Fibroblast of mammary gland (primary cell): Measurements from ENCODE around the gene MTNR1B.

Experiments
- DNase-seq: peaks from one replicate; pipeline ENCODE4 v3.0.0-alpha.2; 2010; ENCODE audit warnings: low read depth
- H3K4me3 ChIP-seq: 2 replicates; pipeline ENCODE4 v1.5.1; 2011; ENCODE audit warnings: low read depth, mild to moderate bottlenecking, low read length, moderate library complexity; ENCODE audit not compliant: control insufficient read depth
- TF ChIP-seq, protein P1 (sequence below): conservative IDR thresholded peaks from 2 replicates; pipeline ENCODE4 v1.5.1; 2011; ENCODE audit warnings: low read depth, low read length, inconsistent platforms; ENCODE audit not compliant: control insufficient read depth, insufficient read depth

Gene MTNR1B

DNA sequence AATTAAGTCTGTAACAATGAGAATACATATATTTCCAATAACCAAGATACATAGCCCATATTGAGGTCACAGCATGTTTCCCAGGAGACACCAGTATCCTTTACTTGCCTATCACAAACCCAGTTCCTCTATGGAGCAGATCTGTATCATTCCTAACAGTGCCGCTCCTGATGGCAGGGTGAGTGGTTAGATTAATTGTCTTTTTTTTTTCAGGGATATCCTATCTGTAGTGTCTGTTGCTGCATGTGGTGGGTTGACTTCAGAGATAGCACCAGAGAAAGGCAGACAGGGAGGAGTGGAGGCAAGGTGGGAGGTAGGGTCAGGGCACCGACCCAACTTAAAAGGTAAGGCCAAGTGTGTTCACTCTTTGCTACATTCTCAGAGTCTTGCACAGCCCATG lies 2.8 kb downstream of the MTNR1B start:
- TF ChIP-seq, protein P1, sequence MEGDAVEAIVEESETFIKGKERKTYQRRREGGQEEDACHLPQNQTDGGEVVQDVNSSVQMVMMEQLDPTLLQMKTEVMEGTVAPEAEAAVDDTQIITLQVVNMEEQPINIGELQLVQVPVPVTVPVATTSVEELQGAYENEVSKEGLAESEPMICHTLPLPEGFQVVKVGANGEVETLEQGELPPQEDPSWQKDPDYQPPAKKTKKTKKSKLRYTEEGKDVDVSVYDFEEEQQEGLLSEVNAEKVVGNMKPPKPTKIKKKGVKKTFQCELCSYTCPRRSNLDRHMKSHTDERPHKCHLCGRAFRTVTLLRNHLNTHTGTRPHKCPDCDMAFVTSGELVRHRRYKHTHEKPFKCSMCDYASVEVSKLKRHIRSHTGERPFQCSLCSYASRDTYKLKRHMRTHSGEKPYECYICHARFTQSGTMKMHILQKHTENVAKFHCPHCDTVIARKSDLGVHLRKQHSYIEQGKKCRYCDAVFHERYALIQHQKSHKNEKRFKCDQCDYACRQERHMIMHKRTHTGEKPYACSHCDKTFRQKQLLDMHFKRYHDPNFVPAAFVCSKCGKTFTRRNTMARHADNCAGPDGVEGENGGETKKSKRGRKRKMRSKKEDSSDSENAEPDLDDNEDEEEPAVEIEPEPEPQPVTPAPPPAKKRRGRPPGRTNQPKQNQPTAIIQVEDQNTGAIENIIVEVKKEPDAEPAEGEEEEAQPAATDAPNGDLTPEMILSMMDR, result no peak
- no peak for DNase-seq
- H3K4me3 ChIP-seq, result no peak overlapping the region

DNA sequence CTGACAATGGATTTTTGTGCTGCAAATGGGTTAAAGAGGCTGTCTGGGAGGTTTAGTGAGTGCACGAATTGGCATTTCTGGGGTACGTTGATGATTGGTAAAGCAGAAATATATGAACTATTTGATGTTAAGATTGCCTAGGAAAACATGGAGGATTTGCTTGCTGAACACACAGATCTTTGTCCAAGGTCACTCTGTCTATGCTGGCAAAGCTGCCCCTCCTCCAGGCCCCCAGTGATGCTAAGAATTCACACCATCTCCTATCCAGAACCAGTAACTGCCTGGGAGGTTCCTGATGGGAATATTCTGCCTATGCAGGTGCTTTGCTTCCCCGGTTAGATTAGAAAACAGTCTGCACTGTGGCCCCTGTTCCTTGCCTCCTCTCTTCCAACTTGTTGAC lies 5.8 kb downstream of the MTNR1B start:
- no peak overlapping the region for H3K4me3 ChIP-seq
- no peak for DNase-seq
- TF ChIP-seq, protein P1, result no peak

DNA sequence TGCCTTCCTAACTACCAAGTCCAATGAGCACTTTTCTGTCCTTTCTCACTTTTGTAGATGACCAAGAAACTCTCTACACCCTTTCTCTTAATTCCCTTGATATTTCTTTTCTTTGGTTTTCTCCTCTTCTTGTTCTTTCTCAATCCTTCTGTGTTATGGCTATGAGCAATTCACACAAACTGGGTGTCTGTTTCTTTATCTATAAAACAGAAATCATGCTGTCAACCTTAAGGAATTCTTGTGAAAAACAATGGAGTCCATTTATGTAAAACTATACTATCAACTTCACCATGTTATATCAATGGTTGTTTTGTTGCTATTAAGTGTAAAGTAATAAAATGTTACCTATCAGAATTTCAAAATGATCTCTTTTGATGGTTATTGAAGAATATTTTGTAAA lies 7.2 kb downstream of the MTNR1B start:
- H3K4me3 ChIP-seq, result no peak overlapping the region
- TF ChIP-seq, protein P1, result no peak
- DNase-seq, result no peak

DNA sequence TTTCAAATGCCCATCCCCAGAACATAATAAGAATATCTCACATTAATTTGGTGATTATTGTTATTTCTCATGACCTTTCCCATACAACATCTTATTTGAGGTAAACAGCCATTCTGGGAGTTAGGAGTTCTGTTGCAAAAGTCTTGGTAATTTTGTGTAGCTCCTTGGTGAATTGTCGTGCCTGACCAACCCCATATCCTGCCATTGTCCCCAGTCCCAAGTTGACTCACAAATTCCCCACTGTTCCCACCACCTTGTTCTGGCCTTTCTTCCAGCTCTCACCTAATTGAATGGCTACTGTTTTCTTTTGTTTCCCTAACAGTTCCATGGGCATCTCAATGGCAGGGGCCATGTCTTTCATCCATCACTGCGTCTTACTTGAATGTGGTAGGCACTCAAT lies 8.0 kb downstream of the MTNR1B start:
- H3K4me3 ChIP-seq, result no peak overlapping the region
- DNase-seq, result no peak
- TF ChIP-seq, protein P1, result no peak

DNA sequence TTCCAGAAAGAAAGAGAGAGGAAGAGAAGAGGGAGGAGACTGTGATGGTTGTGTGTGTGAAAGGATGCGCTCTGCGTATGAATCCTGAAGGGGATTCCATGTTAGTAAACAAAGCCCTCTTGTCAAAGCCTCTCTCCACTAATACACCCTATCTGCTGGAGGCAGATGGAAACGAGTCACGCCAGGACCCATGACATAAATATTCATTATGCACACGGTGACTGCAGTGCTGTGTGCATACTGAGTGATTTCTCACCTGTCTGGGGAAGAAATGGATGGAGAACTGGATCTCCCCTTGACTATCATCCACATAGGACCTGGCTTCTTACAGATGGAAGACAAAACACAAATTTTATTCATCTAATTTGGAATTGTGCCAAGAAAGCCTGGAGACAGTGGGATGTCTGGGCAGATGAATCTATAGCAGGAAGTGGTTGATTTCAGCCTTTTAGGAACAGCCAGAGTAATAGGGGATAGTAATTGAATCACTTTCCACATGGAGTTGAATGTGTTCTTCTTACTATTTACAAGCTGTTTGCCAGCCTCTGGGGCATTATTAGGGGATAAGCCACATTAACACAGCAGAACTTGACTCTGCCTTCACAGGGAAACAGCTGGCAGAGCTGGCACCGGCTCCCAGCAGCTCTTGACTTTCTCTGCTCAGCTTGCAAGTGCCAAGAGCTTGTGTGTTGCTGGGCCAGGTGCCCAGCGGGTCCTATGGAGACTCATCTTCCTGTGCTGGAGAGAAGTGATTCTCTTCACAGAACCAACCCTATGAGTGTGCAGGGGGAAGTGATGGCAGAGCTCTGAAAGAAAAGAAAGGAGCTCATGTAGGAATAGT lies 9.0 kb downstream of the MTNR1B start:
- DNase-seq, result peak; percentile 37
- TF ChIP-seq, protein P1, result no peak
- H3K4me3 ChIP-seq, result no peak overlapping the region

DNA sequence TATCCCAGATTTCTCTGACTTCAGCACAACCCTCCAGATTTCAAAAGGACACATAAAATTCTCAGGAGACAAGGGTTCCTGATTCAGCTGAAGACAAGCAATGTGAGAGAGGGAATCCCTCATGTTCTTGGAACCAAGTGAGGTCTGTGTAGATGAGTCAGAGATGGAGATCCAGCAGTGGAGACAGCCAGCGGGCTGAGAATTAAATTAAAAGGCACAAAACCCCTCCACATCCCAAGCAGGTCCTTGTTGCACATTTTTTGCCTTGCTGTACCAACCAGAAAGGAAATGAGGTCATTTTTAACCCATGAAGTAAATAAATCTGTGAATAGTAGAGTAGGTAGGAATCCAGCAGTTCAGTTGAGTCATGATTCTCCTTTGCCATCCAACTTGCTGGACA lies 9.7 kb downstream of the MTNR1B start:
- peak; percentile 64 for DNase-seq
- TF ChIP-seq, protein P1, result no peak
- no peak overlapping the region for H3K4me3 ChIP-seq
